Muscle of back (tissue), 13 donors: ENCODE measurements around the gene ZNF428. TPM values are rescaled to one million over a fixed set of nuclear protein-coding genes. Genes with fewer than 3 reads are reported as not detected.
A peak's percentile ranks its signal among the peaks of the same experiment; 100 is the strongest.
"Not testable (repeated sequence)": the region's sequence is repeated elsewhere in the genome, so short reads cannot be mapped to it uniquely, and the experiment has no call there.

ENCODE experiments used
- DNase-seq, 3 donors: peaks; one replicate each; pipeline versions ENCODE4 v3.0.0 to v3.0.0-alpha.2; 2013
- long read RNA-seq, 9 donors: transcript quantifications; one replicate each; lab custom pipeline, GENCODE V29; 2026
- polyA plus RNA-seq, 10 donors: library from polyadenylated mRNA; unstranded; fragments of 120-200 nt; gene quantifications; one replicate each; pipeline ENCODE4 v1.2.1, GENCODE V29; 2013; ENCODE audit not compliant: insufficient read length in 10 of 10

Gene ZNF428
- 10 to 100 TPM; 38.1 to 76.5 (median 44.3) TPM for polyA plus RNA-seq
- long read RNA-seq, donor 1, transcript ZNF428-201 (3 exons, 1,412 nt): major isoform, 37 of 38 reads
- long read RNA-seq, donor 1, partial matches to known transcripts: 0 of 38 reads
- long read RNA-seq, donor 1, other reads (novel, unspliced or antisense): 0 of 38 reads
- long read RNA-seq, donor 2, transcript ZNF428-201 (3 exons, 1,412 nt): major isoform, 21 of 30 reads
- long read RNA-seq, donor 2, partial matches to known transcripts: 5 of 30 reads
- long read RNA-seq, donor 2, other reads (novel, unspliced or antisense): 0 of 30 reads
- long read RNA-seq, donor 3: 0 reads
- long read RNA-seq, donor 4, transcript ZNF428-201 (3 exons, 1,412 nt): major isoform, 23 of 28 reads
- long read RNA-seq, donor 4, partial matches to known transcripts: 5 of 28 reads
- long read RNA-seq, donor 4, other reads (novel, unspliced or antisense): 0 of 28 reads
- long read RNA-seq, donor 5, transcript ZNF428-201 (3 exons, 1,412 nt): major isoform, 57 of 73 reads
- long read RNA-seq, donor 5, partial matches to known transcripts: 11 of 73 reads
- long read RNA-seq, donor 5, other reads (novel, unspliced or antisense): 0 of 73 reads
- long read RNA-seq, donor 6, transcript ZNF428-201 (3 exons, 1,412 nt): major isoform, 39 of 95 reads
- long read RNA-seq, donor 6, partial matches to known transcripts: 55 of 95 reads
- long read RNA-seq, donor 6, other reads (novel, unspliced or antisense): 0 of 95 reads
- long read RNA-seq, donor 7, transcript ZNF428-201 (3 exons, 1,412 nt): major isoform, 25 of 36 reads
- long read RNA-seq, donor 7, partial matches to known transcripts: 11 of 36 reads
- long read RNA-seq, donor 7, other reads (novel, unspliced or antisense): 0 of 36 reads
- long read RNA-seq, donor 8, transcript ZNF428-201 (3 exons, 1,412 nt): major isoform, 30 of 38 reads
- long read RNA-seq, donor 8, partial matches to known transcripts: 7 of 38 reads
- long read RNA-seq, donor 8, other reads (novel, unspliced or antisense): 0 of 38 reads
- long read RNA-seq, donor 9, transcript ZNF428-201 (3 exons, 1,412 nt): major isoform, 9 of 10 reads
- long read RNA-seq, donor 9, partial matches to known transcripts: 0 of 10 reads
- long read RNA-seq, donor 9, other reads (novel, unspliced or antisense): 0 of 10 reads

- peak; percentile 89 to 97 (median 93) for DNase-seq
Observed at GRCh38 chr19:43619262-43620060, at the start of gene ZNF428. ZNF428 (minus strand) TSS chr19:43619629; CDS start chr19:43614304, 5,325 bp downstream.

GRCh38 chr19:43668406-43669109, 49.1 kb upstream of the ZNF428 start:
- DNase-seq: peak; percentile 97 to 99 (median 98)

DNA sequence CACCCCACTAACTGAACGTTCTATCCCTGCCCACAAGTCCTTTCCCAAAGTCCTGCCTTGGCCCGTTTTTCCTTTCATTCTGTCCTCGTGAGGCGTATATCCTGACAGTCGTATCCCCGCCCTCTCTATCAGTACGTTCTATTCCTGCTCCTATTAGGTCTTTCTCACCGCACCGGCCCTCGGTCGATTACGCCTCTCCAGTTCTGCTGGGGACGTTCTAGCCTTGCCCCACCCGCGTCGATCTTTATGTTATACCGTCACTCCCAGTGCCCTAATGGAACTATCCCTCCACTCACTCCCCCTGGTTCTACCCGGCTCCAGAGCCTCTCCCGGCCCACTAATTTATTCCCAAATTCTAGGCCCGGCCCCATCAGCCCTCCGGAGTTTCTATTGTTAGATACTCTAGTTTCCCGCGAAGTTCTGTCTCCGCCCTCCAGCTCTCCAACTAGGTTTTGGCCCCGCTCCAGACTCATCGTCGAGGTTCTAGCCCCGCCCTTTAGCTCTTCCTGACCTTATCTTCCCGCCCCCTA, 48.5 kb upstream of the ZNF428 start:
- DNase-seq: no peak

GRCh38 chr19:43667126-43667875, 47.9 kb upstream of the ZNF428 start:
- no peak for DNase-seq

- DNase-seq: no peak
Observed at GRCh38 chr19:43664018-43664417, 44.6 kb upstream of the ZNF428 start.

DNA sequence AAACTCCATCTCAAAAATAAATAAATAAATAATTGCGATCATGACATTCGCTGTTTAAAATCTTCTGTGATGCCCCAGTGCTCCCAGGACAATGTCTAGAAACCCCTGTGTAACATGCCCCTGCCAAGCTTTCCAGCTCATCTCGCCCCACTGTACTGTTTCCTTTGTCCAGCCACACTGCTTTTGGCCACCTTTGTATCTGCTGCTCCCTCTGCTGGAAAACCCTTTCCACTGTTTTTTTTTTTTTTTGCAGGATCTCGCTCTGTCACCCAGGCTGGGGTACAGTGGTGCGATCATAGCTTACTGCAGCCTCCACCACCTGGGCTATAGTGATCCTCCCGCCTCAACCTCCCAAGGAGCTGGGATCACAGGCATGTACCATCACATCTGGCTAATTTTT, 43.1 kb upstream of the ZNF428 start:
- DNase-seq: no peak

GRCh38 chr19:43660971-43661360, 41.5 kb upstream of the ZNF428 start:
- DNase-seq: peak in 2 of 3 donors; percentile 57 to 72

DNA sequence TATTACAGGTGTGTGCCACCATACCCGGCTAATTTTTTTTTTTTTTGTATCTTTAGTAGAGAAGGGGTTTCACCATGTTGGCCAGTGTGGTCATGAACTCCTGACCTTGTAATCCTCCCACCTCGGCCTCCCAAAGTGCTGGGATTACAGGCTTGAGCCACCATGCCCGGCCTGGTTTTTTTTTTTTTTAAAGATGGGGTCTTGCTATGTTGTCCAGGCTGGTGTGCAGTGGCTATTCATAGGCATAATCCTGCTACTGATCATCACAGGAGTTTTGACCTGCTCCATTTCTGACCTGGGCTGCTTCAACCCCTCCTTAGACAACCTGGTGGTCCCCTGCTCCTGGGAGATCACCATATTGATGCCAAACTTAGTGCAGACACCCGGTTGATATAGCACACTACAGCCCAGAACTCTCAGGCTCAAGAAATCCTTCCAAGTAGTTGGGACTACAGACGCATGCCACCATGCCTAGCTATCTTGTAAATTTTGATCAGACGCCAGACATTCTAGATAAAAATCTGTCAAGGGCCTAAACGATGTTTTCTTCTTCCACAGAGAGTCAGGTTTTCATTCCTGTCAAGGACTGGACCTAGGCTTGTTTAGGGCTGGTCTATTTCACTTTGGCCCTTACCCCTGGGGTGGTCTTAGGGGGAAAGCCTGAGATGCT, 41.0 kb upstream of the ZNF428 start:
- no peak for DNase-seq

DNA sequence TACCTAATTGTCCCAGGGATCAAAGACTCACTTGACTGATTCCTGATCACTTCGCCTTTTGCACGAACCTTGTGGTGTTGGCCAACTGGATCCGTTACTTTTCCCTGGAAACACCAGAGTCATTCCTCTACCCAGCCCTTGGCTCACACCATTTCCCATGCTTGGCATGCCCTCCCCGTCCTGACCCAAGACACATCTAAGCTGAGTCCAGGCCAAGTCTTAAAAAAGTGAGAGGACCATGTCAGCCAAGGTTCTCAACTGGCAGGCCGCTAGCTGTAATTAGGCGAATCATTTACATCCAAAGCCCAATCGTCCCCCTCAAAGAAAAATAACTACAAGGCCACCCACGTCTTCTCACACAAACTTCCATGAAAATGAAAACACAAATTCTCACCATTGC, 39.1 kb upstream of the ZNF428 start:
- DNase-seq: no peak

- DNase-seq: no peak
Observed at GRCh38 chr19:43658001-43658400, 38.6 kb upstream of the ZNF428 start.

DNA sequence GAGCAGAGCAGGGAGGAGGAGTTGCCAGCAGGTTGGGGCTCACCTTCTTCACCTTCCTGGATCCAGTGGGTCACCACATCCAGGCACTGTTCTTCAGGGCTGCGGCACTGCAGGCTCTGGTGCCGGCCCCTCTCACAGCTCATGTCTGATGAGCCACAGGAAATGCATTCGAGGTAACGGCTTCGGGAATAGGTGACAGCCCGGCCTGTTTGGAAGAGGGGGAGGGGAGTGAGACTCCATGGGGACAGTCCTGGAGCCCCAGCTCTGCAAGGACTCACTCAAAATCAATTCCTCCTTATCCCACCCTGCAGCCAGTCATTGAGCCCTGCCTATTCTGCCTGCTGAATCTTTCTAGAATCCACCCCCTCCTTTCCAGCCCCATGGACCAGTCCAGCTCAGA, 37.0 kb upstream of the ZNF428 start:
- DNase-seq: no peak

- DNase-seq: no peak
Observed at GRCh38 chr19:43652546-43652874, 33.1 kb upstream of the ZNF428 start.

DNA sequence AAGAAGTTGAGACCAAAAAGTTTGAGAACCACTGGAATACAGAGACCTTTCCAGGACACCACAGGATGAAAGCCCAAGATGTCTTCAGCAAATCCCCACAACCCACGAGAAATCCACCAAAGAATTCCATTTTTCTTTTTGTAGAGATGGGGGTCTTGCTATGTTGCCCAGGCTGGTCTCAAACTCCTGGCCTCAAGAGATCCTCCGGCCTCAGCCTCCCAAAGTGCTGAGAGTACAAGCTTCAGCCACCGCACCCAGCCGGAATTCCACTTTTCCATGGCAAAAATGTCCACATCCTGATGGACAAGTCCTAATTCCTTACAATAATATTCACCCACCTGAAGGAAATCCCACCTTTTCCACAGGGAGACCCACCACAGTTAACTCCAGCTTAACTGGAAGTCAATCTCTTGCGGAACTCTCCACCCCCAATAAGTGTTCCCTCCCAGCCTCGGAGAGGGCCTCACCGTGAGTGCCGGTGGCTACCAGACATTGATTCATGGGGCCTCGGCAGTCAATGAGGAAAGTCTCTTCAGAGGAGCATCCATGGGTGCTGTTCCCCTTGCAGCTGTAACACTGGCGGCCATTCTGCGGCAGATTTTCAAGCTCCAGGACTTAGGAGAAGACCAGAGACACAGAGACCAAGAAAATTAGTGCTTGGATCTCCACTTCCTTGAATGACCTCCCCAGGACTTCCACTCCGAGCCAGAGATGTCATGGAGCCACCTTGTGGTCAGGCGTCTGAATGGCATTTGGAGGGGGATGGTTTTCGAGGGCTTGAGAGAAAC, 32.5 kb upstream of the ZNF428 start:
- DNase-seq: peak; percentile 37 to 73 (median 53)

DNA sequence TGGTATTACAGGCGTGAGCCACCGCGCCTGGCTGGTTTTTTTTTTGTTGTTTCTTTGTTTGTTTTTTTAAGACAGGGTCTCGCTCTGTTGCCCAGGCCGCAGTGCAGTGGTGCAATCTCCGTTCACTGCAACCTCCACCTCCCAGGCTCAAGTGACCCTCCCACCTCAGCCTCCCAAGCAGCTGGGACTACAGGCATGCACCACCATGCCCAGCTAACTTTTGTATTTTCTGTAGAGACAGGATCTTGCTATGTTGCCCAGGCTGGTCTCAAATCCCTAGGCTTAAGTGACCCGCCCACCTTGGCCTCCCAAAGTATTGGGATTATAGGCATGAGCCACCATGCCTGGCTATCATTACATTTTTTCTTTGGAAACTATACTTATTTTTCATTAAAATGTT, 30.8 kb upstream of the ZNF428 start:
- not testable (repeated sequence) for DNase-seq

- no peak for DNase-seq
Observed at GRCh38 chr19:43649514-43649913, 30.1 kb upstream of the ZNF428 start.

DNA sequence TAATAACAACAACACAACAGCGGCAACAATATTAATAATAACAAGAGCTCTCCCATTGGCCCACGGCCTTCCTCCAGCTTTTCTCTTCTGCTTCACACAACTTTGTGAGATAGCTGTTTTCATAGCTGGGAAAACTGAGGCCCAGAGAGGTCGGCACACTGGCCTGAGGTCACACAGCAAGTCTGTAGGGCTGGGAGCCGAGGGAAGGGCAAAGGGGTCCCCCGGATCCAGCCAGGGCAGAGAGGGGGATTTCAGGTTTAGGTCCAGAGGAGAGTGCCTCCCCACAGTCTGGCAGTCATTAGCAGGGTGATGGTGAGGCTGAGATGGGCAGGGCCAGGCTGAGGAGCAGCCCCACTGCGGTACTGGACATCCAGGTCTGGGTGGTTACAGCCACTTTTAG, 29.2 kb upstream of the ZNF428 start:
- DNase-seq: no peak

GRCh38 chr19:43644181-43644580, 24.8 kb upstream of the ZNF428 start:
- DNase-seq: no peak

GRCh38 chr19:43643326-43643725, 23.9 kb upstream of the ZNF428 start:
- no peak for DNase-seq
